22Rv1 (cell line): ENCODE measurements around the gene STARD10.

Source experiments
- H3K27ac ChIP-seq: fragments of 450-650 bp; 2 replicates; pipeline ENCODE4 v1.5.1; 2017
- CTCF ChIP-seq: fragments of 450-650 bp; IDR thresholded peaks from 2 replicates; pipeline ENCODE4 v1.5.1; 2017; ENCODE audit warnings: mild to moderate bottlenecking
- ZFX ChIP-seq: fragments of 450-650 bp; IDR thresholded peaks from 2 replicates; pipeline ENCODE4 v1.6.1; 2017; ENCODE audit warnings: antibody characterized with exemption, borderline replicate concordance

The STARD10 gene

GRCh38 chr11:72776844-72777754, 16.7 kb downstream of the STARD10 start:
- no peak for TF ChIP-seq ZFX
- no peak for TF ChIP-seq CTCF
- peak overlapping the region; percentile 98 for H3K27ac ChIP-seq

GRCh38 chr11:72776117-72776843, 17.6 kb downstream of the STARD10 start:
- TF ChIP-seq CTCF (no peak), ZFX (no peak)

DNA sequence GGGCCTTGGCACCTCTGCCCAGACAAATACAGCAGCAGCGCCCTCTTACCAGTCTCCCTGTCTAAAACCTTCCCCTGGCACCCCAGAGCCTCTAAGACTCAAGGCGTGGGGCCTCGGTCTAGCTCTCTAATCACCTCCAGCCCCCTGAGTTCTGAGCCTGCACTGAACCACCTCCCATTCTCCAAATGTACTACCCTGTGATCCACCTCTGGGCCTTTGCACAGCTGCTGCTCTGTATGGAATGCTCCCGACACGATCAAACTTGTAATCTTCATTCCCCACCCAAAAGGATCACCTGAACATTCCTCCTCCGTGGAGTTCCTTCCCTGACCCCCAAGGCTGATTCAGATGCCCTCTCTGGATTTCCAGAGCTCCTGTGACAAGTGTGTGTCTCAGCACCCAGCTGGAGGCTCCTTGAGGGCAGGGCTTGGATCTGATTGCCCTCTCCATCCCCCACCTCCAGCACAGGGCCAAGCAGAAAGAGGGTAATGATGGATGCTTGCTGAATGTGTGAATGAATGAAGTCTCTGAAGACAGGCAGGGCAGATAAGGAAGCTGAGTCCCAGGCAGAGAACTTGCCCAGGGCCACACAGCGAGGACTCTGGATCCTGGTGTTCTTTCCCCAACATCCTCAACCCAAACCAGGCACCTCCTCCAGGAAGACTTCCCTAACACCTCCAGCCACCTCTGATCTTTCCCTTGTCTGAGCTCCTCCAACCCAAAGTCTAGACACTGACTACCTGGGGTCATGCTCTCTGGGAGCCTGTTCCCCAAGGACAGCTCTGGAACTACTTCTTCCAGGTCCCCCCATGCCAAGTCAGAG, 18.3 kb downstream of the STARD10 start:
- peak overlapping the region; percentile 98 for H3K27ac ChIP-seq
- TF ChIP-seq CTCF: no peak
- no peak for TF ChIP-seq ZFX

More at GRCh38 chr11:72776117-72776843, 17.6 kb downstream of the STARD10 start:
- H3K27ac ChIP-seq: peak overlapping the region; percentile 98

DNA sequence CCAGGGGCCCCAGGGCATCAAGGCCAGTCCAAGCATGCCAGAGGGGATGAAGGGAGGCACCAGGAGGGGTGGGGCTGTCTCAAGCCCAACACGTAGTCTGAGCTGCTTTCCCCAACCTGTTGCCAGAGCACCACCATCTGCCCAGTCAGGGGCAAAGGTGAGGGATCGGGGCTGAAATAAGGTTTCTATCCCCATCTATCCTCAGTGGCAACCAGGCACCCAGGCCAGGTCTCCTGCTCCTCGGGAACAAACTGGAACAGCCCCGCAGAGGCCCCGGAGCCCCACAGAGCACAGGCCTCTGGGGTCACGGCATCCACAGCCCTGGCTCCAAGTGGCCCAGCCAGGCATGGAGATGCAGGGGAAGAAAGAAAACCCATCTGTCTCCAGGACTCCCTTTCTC, 19.3 kb downstream of the STARD10 start:
- H3K27ac ChIP-seq: peak overlapping the region; percentile 31; the same call in 1 of the 2 replicates
- TF ChIP-seq CTCF (no peak), ZFX (no peak)

GRCh38 chr11:72773696-72774095, 20.2 kb downstream of the STARD10 start:
- no peak for TF ChIP-seq CTCF
- no peak for TF ChIP-seq ZFX
- no peak overlapping the region for H3K27ac ChIP-seq

DNA sequence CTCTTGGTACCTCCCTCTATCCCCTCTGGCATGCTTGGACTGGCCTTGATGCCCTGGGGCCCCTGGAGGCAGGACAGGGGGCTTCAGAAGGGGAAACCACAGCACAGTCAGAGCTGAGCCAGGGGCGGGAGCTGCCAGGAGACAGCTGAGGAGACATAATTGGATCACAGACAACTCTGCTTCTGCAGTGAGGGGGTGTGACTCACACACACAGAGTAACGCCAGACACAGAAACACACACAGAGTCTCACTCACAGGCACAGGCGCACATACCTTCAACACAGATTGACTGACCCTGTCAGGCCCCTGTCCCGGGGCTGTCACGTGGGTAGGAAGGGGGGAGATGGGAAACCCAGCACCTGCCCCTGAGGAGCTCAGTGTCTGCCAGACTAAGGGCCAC, 20.6 kb downstream of the STARD10 start:
- H3K27ac ChIP-seq: no peak overlapping the region; the same call in 1 of the 2 replicates
- no peak for TF ChIP-seq ZFX
- no peak for TF ChIP-seq CTCF
